GM18505 (cell line): Measurements from ENCODE around the gene UBE2E1.

Experiments used
- ATAC-seq: cut with Tn5 transposase; IDR thresholded peaks from one replicate; pipeline ENCODE4 v1.9.1; 2021; ENCODE audit not compliant: unreplicated experiment
- POLR2A ChIP-seq: IDR thresholded peaks from 4 replicates; pipeline ENCODE4 v1.6.1; 2011; ENCODE audit warnings: borderline replicate concordance; ENCODE audit not compliant: insufficient read depth, insufficient read length; ENCODE audit errors: extremely low read depth

Gene UBE2E1

GRCh38 chr3:23817508-23818223 lies 11.9 kb downstream of the UBE2E1 start:
- no peak for ATAC-seq
- no peak for TF ChIP-seq POLR2A

- TF ChIP-seq POLR2A = no peak
- ATAC-seq = peak; percentile 65
Measured at GRCh38 chr3:23819599-23820360, 14.0 kb downstream of the UBE2E1 start.

GRCh38 chr3:23820888-23821287 lies 15.1 kb downstream of the UBE2E1 start:
- ATAC-seq = no peak

GRCh38 chr3:23821858-23822257 lies 16.1 kb downstream of the UBE2E1 start:
- ATAC-seq = no peak
- no peak for TF ChIP-seq POLR2A

More at GRCh38 chr3:23820888-23821287, 15.1 kb downstream of the UBE2E1 start:
- TF ChIP-seq POLR2A = no peak

GRCh38 chr3:23822559-23822958 lies 16.8 kb downstream of the UBE2E1 start:
- TF ChIP-seq POLR2A = no peak
- ATAC-seq = no peak

- no peak for ATAC-seq
- no peak for TF ChIP-seq POLR2A
Measured at GRCh38 chr3:23823620-23824019, 17.9 kb downstream of the UBE2E1 start.

GRCh38 chr3:23824699-23825444 lies 19.1 kb downstream of the UBE2E1 start:
- no peak for ATAC-seq
- no peak for TF ChIP-seq POLR2A

GRCh38 chr3:23825802-23826201 lies 20.0 kb downstream of the UBE2E1 start:
- no peak for TF ChIP-seq POLR2A
- no peak for ATAC-seq

GRCh38 chr3:23826382-23827064 lies 20.8 kb downstream of the UBE2E1 start:
- no peak for ATAC-seq
- TF ChIP-seq POLR2A = no peak

GRCh38 chr3:23829242-23829934 lies 23.6 kb downstream of the UBE2E1 start:
- no peak for TF ChIP-seq POLR2A
- peak; percentile 56 for ATAC-seq

- TF ChIP-seq POLR2A = no peak
- peak; percentile 72 for ATAC-seq
Measured at GRCh38 chr3:23830869-23831484, 25.2 kb downstream of the UBE2E1 start.
